K562 (cell line): ENCODE results near the gene LAMA4. TPM values are rescaled to one million over a fixed set of nuclear protein-coding genes. Genes with fewer than 3 reads are reported as not detected.

Experiments used
- ATAC-seq: fragments of 200-7000 bp; cut with Tn5 transposase; 3 replicates; pipeline ENCODE4 v1.9.1; 2020; ENCODE audit warnings: moderate library complexity
- BruUV-seq: library from RNA; stranded (reverse); fragments of 400-500 nt; replicated peaks from 2 replicates; lab custom pipeline; 2021; lab: Mats Ljungman, UMichigan
- CTCF ChIA-PET: fragments of 300-600 bp; formaldehyde crosslinking; extraction: SDS; loops from one replicate; lab custom pipeline; 2021; ENCODE audit warnings: low intra/inter-chr PET ratio; lab: Yijun Ruan, JAX
- POLR2A ChIA-PET: fragments of 300-600, 350-650 bp; sonication (Branson Sonifier 250); formaldehyde crosslinking; extraction: SDS; loops from one replicate; lab custom pipeline; 2021; ENCODE audit warnings: antibody characterized with exemption, inconsistent platforms; lab: Yijun Ruan, JAX
- DNase-seq, 4 experiments: peaks; one replicate each; pipeline versions ENCODE4 v3.0.0 to v3.0.0-alpha.2; 2011 to 2018; ENCODE audit warnings: low spot score in 3 of 4, mixed read lengths in 3 of 4; ENCODE audit errors: extremely low read depth in 1 of 4
- FAIRE-seq: peaks from 2 replicates; lab custom pipeline; 2011; peaks lifted over from hg19 to GRCh38; lab: Jason Lieb, UNC
- H2AFZ ChIP-seq: 2 replicates; pipeline ENCODE4 v1.6.0; 2011; ENCODE audit warnings: low read depth, low read length, control low read depth, inconsistent platforms
- H3K27ac ChIP-seq: fragments of 200-600 bp; 3 replicates; pipeline ENCODE4 v1.8.0; 2011; ENCODE audit warnings: low read depth, mild to moderate bottlenecking, control low read depth, inconsistent platforms, low read length, moderate library complexity, mixed read lengths; ENCODE audit errors: extremely low read depth
- H3K27me3 ChIP-seq, 2 experiments: fragments of 300-600 bp in 1 of 2; 2 replicates in 1 of 2; 3 replicates in 1 of 2; pipeline versions ENCODE4 v1.6.0 to v1.8.0; 2011; ENCODE audit warnings: inconsistent platforms in 2 of 2, low read length in 2 of 2, mild to moderate bottlenecking in 1 of 2, mixed read lengths in 1 of 2, moderate library complexity in 1 of 2; ENCODE audit not compliant: control insufficient read depth in 2 of 2, insufficient read depth in 2 of 2
- H3K36me3 ChIP-seq: fragments of 300-600 bp; 3 replicates; pipeline ENCODE4 v1.8.0; 2011; ENCODE audit warnings: mild to moderate bottlenecking, low read length, inconsistent platforms; ENCODE audit not compliant: control insufficient read depth, insufficient read depth
- H3K4me1 ChIP-seq, 2 experiments: fragments of 200-600 bp in 1 of 2; replicated peaks in 1 of 2; 2 replicates in 1 of 2; 3 replicates in 1 of 2; pipeline versions ENCODE4 v1.5.1 to v1.8.0; 2011; ENCODE audit warnings: inconsistent platforms in 2 of 2, low read length in 2 of 2, mild to moderate bottlenecking in 1 of 2, mixed read lengths in 1 of 2, moderate library complexity in 1 of 2; ENCODE audit not compliant: control insufficient read depth in 2 of 2, insufficient read depth in 2 of 2
- H3K4me2 ChIP-seq: 2 replicates; pipeline ENCODE4 v1.6.1; 2011; ENCODE audit warnings: low read length, control low read depth, inconsistent platforms, mixed read lengths; ENCODE audit not compliant: insufficient read depth
- H3K4me3 ChIP-seq: fragments of 200-600 bp; sonication (generic), shearing (Covaris generic); 2 replicates; pipeline ENCODE4 v1.5.1; 2016; ENCODE audit warnings: control low read depth, inconsistent platforms
- H3K79me2 ChIP-seq: fragments of 200-600 bp; 3 replicates; pipeline ENCODE4 v1.8.0; 2011; ENCODE audit warnings: low read length, inconsistent platforms; ENCODE audit not compliant: control insufficient read depth, insufficient read depth
- H3K9ac ChIP-seq, 2 experiments: 2 replicates each; pipeline versions ENCODE4 v1.6.0 to v1.6.1; 2011; ENCODE audit warnings: low read depth in 2 of 2, low read length in 2 of 2, control low read depth in 1 of 2, inconsistent platforms in 1 of 2, mild to moderate bottlenecking in 1 of 2, mixed read lengths in 1 of 2; ENCODE audit not compliant: insufficient read depth in 1 of 2
- H3K9me1 ChIP-seq: one replicate; pipeline ENCODE4 v1.6.0; 2011; ENCODE audit warnings: inconsistent platforms, mild to moderate bottlenecking, low read length, moderate library complexity; ENCODE audit not compliant: control insufficient read depth, insufficient read depth
- H3K9me3 ChIP-seq: replicated peaks from 2 replicates; pipeline ENCODE4 v1.5.1; 2011; ENCODE audit warnings: low read depth, low read length, inconsistent platforms; ENCODE audit not compliant: control insufficient read depth, insufficient read depth
- H4K20me1 ChIP-seq: replicated peaks from 2 replicates; pipeline ENCODE4 v1.6.1; 2011; ENCODE audit warnings: low read length, inconsistent platforms, mixed read lengths; ENCODE audit not compliant: control insufficient read depth, insufficient read depth
- CBX2 ChIP-seq: fragments of 200-600 bp; sonication (generic); IDR thresholded peaks from one replicate; pipeline ENCODE4 v1.6.1; 2012; ENCODE audit warnings: mild to moderate bottlenecking, low read length, inconsistent platforms; ENCODE audit not compliant: insufficient read depth, poor library complexity, severe bottlenecking
- COPS2 ChIP-seq: fragments of 450-650 bp; conservative IDR thresholded peaks from 2 replicates; pipeline ENCODE4 v1.6.1; 2016; ENCODE audit warnings: mild to moderate bottlenecking, moderate library complexity
- FOXM1 ChIP-seq, 2 experiments: fragments of 450-650 bp in 1 of 2; sonication (generic) in 1 of 2; formaldehyde crosslinking in 1 of 2; IDR thresholded peaks; 2 replicates each; pipeline versions ENCODE4 v1.6.1 to v1.9.0; 2017 to 2022; ENCODE audit warnings: low read depth in 2 of 2, mild to moderate bottlenecking in 2 of 2, missing genetic modification reagents in 1 of 2, moderate library complexity in 1 of 2
- GABPB1 ChIP-seq: sonication (generic); formaldehyde crosslinking; IDR thresholded peaks from 2 replicates; pipeline ENCODE4 v1.8.0; 2022; ENCODE audit warnings: mild to moderate bottlenecking, missing genetic modification reagents
- HDAC6 ChIP-seq: IDR thresholded peaks from 2 replicates; pipeline ENCODE4 v1.6.1; 2012; ENCODE audit warnings: low read depth, mild to moderate bottlenecking, control low read depth, inconsistent platforms, low read length, moderate library complexity
- MAFG ChIP-seq: fragments of 450-650 bp; conservative IDR thresholded peaks from 2 replicates; pipeline ENCODE4 v1.6.1; 2016; ENCODE audit warnings: missing genetic modification characterization, missing compliant biosample characterization
- MLLT1 ChIP-seq, 2 experiments: fragments of 450-650 bp; IDR thresholded peaks; 2 replicates each; pipeline ENCODE4 v1.6.1; 2016
- NFIC ChIP-seq: fragments of 450-650 bp; IDR thresholded peaks from 2 replicates; pipeline ENCODE4 v1.6.1; 2017; ENCODE audit warnings: mild to moderate bottlenecking, inconsistent platforms
- NONO ChIP-seq, 2 experiments: fragments of 200-400 bp in 1 of 2; fragments of 450-650 bp in 1 of 2; formaldehyde crosslinking in 1 of 2; IDR thresholded peaks; 2 replicates each; pipeline ENCODE4 v1.6.1; 2017; ENCODE audit warnings: low read depth in 2 of 2, mild to moderate bottlenecking in 2 of 2, moderate library complexity in 2 of 2, low read length in 1 of 2
- SIN3B ChIP-seq: fragments of 450-650 bp; IDR thresholded peaks from 2 replicates; pipeline ENCODE4 v1.6.1; 2017; ENCODE audit warnings: low read depth, mild to moderate bottlenecking, moderate library complexity
- VEZF1 ChIP-seq: fragments of 200-800 bp; sonication (Bioruptor generic); IDR thresholded peaks from 2 replicates; pipeline ENCODE4 v1.6.1; 2017; ENCODE audit warnings: missing genetic modification characterization, missing compliant biosample characterization
- ZNF23 ChIP-seq: fragments of 250-450 bp; sonication (Bioruptor Pico); IDR thresholded peaks from 2 replicates; pipeline ENCODE4 v1.4.0; 2020; ENCODE audit warnings: mild to moderate bottlenecking
- ZNF282 ChIP-seq: sonication (generic); formaldehyde crosslinking; IDR thresholded peaks from 2 replicates; pipeline ENCODE4 v1.8.1; 2023; ENCODE audit warnings: missing genetic modification reagents
- WGBS: fragments of 100-300 bp; shearing (Covaris generic); methylation state at CpG from one replicate; pipeline ENCODE4 v1.1.6; 2016; ENCODE audit warnings: low coverage, mixed read lengths; ENCODE audit not compliant: insufficient coverage; ENCODE audit errors: missing lambda C conversion rate; 5-methylcytosine and 5-hydroxymethylcytosine counted together
- in situ Hi-C: fragments of 300-500 bp; cut with MboI; formaldehyde crosslinking; loops from 4 replicates; pipeline ENCODE4 v1.15.0; 2018; ENCODE audit warnings: inconsistent platforms, mixed read lengths
- intact Hi-C: fragments of 100-400 bp; cut with micrococcal nuclease; formaldehyde crosslinking; loops from 2 replicates; pipeline ENCODE4 v1.14.2; 2022
- polyA plus RNA-seq, 8 experiments: library from polyadenylated mRNA; depleted of rRNA in 4 of 8; stranded (reverse) in 5 of 8; unstranded in 3 of 8; fragments of >200 nt; fragmentation: Nextera tagmentation in 2 of 8; fragmentation: Illumina TruSeq in 1 of 8; extraction: Ambion mirVana in 2 of 8; extraction: Trizol in 1 of 8; gene quantifications; 2 replicates each; pipeline versions ENCODE4 v1.2.1 to v1.2.3, GENCODE V29; 2011 to 2014; ENCODE audit warnings: inconsistent platforms in 1 of 8, missing spikeins in 1 of 8
- total RNA-seq, 7 experiments: library from RNA; depleted of rRNA in 6 of 7; stranded (reverse); fragments of >200 nt in 6 of 7; fragmentation: Illumina TruSeq in 2 of 7; extraction: Trizol in 2 of 7; gene quantifications; 2 replicates each; pipeline versions ENCODE4 v1.2.1 to v1.2.3, GENCODE V29; 2011 to 2021; ENCODE audit warnings: low replicate concordance in 1 of 7

LAMA4 gene
- total and polyA plus RNA-seq, 9 of the 15 experiments (the other 6 are each of a cell fraction or from before 2014, with no cell fraction given) = 0.05 to 2.9 (median 0.51) TPM

GRCh38 chr6:112286500-112287144 is 32.3 kb upstream of the LAMA4 start:
- no peak for FAIRE-seq
- Histone ChIP-seq H2AFZ (no peak overlapping the region), H3K27me3 (no peaks in the 10 kb centered on the region), H3K9me3 (no peaks in the 10 kb centered on the region), H3K4me1 (no peaks in the 10 kb centered on the region), H3K79me2 (no peaks in the 10 kb centered on the region), H3K36me3 (no peaks in the 10 kb centered on the region), H3K4me2 (no peak overlapping the region), H3K9ac (no peak overlapping the region), H4K20me1 (no peaks in the 10 kb centered on the region)
- ChIA-PET POLR2A (no interaction called here), CTCF (interaction anchor here (0.5 kb wide), 1 partner anchor 16 kb away, joined by 4 read pairs; no protein-coding TSS in a partner anchor)
- no peak for ATAC-seq
- WGBS = 0% methylated on average over 1 of the region's 1 CpG
- intact Hi-C loops = no loop called here
- DNase-seq = no peak
- no peak for TF ChIP-seq MLLT1 (IDR thresholded peaks at IDR 0.05)
- TF ChIP-seq MAFG (tag) = no peak
- no peak for TF ChIP-seq ZNF282 (CRISPR knock-in tag)
- TF ChIP-seq GABPB1 (CRISPR knock-in tag) = no peak
- TF ChIP-seq NFIC = no peak
- no peak for TF ChIP-seq ZNF23 (CRISPR knock-in tag)
- no peak for TF ChIP-seq VEZF1 (CRISPR knock-in tag)
- no peak for TF ChIP-seq FOXM1 (IDR thresholded peaks at IDR 0.05; ENCODE audit: low read depth)
- TF ChIP-seq FOXM1 (CRISPR knock-in tag; IDR thresholded peaks at IDR 0.05; ENCODE audit: low read depth) = no peak
- TF ChIP-seq SIN3B = no peak
- no peak for TF ChIP-seq HDAC6
- TF ChIP-seq COPS2 = no peak
- TF ChIP-seq NONO (IDR thresholded peaks at IDR 0.05; ENCODE audit: low read depth in 2 of 2, low read length in 1 of 2) = no peak
- TF ChIP-seq CBX2 = no peak
- TF ChIP-seq, all 486 proteins: peak for 0
- Histone ChIP-seq H3K9me1 (no peaks in the 10 kb centered on the region), H3K27ac (no peak overlapping the region), H3K4me3 (no peak overlapping the region)
- in situ Hi-C loops = no loop called here
- no TSS peak for BruUV-seq
